HCT116 (cell line): Measurements from ENCODE around the gene TECTA. TPM values are rescaled to one million over a fixed set of nuclear protein-coding genes. Genes with fewer than 3 reads are reported as not detected.

Experiments used
- ATAC-seq: fragments of 200-7000 bp; cut with Tn5 transposase; 2 replicates; pipeline ENCODE4 v1.9.1; 2020; ENCODE audit warnings: mild to moderate bottlenecking, moderate library complexity
- BruUV-seq: library from RNA; stranded (reverse); fragments of 400-500 nt; replicated peaks from 2 replicates; lab custom pipeline; 2021; lab: Mats Ljungman, UMichigan
- CTCF ChIA-PET: fragments of 300-600 bp; sonication (Branson Sonifier 250); formaldehyde crosslinking; loops from one replicate; lab custom pipeline; 2021; ENCODE audit warnings: antibody characterized with exemption; lab: Charles Lee
- POLR2A ChIA-PET: fragments of 300-600, 350-600 bp; sonication (Branson Sonifier 250); formaldehyde crosslinking; loops from one replicate; lab custom pipeline; 2021; ENCODE audit warnings: antibody characterized with exemption; lab: Charles Lee
- RAD21 ChIA-PET, 2 experiments: fragments of 300-600 bp; sonication (Branson Sonifier 250); formaldehyde crosslinking; loops; one replicate each; lab custom pipeline; 2023; ENCODE audit warnings: low total read pairs in 2 of 2; ENCODE audit not compliant: uncharacterized antibody in 2 of 2, unreplicated experiment in 2 of 2, low non-redundant PET in 1 of 2; lab: Charles Lee
- DNase-seq: peaks from one replicate; pipeline ENCODE4 v3.0.0-alpha.2; 2010; ENCODE audit warnings: low read depth, low spot score
- H2AFZ ChIP-seq: fragments of 200-600 bp; shearing (Covaris generic), sonication (generic); 2 replicates; pipeline ENCODE4 v1.6.1; 2017; ENCODE audit warnings: low read depth, mixed run types, mixed read lengths, antibody characterized with exemption, low read length; ENCODE audit not compliant: poor library complexity, severe bottlenecking
- H3K27ac ChIP-seq: 2 replicates; pipeline ENCODE4 v1.5.1; 2012; ENCODE audit warnings: low read depth, low read length
- H3K27me3 ChIP-seq: fragments of 200-600 bp; sonication (generic); 2 replicates; pipeline ENCODE4 v1.6.1; 2016; ENCODE audit warnings: mixed run types, low read length, mixed read lengths; ENCODE audit not compliant: insufficient read depth
- H3K36me3 ChIP-seq, 2 experiments: fragments of 200-500 bp in 1 of 2; fragments of 200-600 bp in 1 of 2; sonication (Bioruptor generic) in 1 of 2; sonication (generic) in 1 of 2; 2 replicates each; pipeline versions ENCODE4 v1.5.1 to v1.6.1; 2014 to 2016; ENCODE audit warnings: low read length in 2 of 2, inconsistent platforms in 1 of 2, mixed read lengths in 1 of 2, mixed run types in 1 of 2; ENCODE audit not compliant: insufficient read depth in 2 of 2, control insufficient read depth in 1 of 2
- H3K4me1 ChIP-seq, 2 experiments: fragments of 200-600 bp in 1 of 2; sonication (generic) in 1 of 2; 2 replicates each; pipeline versions ENCODE4 v1.5.1 to v1.6.1; 2012 to 2017; ENCODE audit warnings: low read length in 2 of 2, inconsistent platforms in 1 of 2, mild to moderate bottlenecking in 1 of 2, mixed read lengths in 1 of 2, mixed run types in 1 of 2, moderate library complexity in 1 of 2; ENCODE audit not compliant: insufficient read depth in 2 of 2, control insufficient read depth in 1 of 2
- H3K4me2 ChIP-seq: fragments of 200-600 bp; sonication (generic); 2 replicates; pipeline ENCODE4 v1.6.1; 2017; ENCODE audit warnings: mixed run types, low read length, mixed read lengths
- H3K4me3 ChIP-seq, 2 experiments: fragments of 200-600 bp in 1 of 2; sonication (generic) in 1 of 2; replicated peaks in 1 of 2; 2 replicates each; pipeline ENCODE4 v1.5.1; 2011 to 2016; ENCODE audit warnings: low read length in 2 of 2, control low read depth in 1 of 2, low read depth in 1 of 2, mild to moderate bottlenecking in 1 of 2, mixed read lengths in 1 of 2, mixed run types in 1 of 2
- H3K79me2 ChIP-seq: fragments of 200-600 bp; sonication (generic); 2 replicates; pipeline ENCODE4 v1.6.1; 2017; ENCODE audit warnings: mild to moderate bottlenecking, mixed run types, low read length, moderate library complexity, mixed read lengths; ENCODE audit not compliant: insufficient read depth
- H3K9ac ChIP-seq: fragments of 200-600 bp; sonication (generic); 2 replicates; pipeline ENCODE4 v1.6.1; 2016; ENCODE audit warnings: low read length, mixed read lengths
- H3K9me2 ChIP-seq: fragments of 200-600 bp; sonication (generic), shearing (Covaris generic); 2 replicates; pipeline ENCODE4 v1.6.1; 2017; ENCODE audit warnings: mixed run types, mild to moderate bottlenecking, moderate library complexity; ENCODE audit not compliant: insufficient read depth
- H3K9me3 ChIP-seq, 2 experiments: fragments of 200-500 bp in 1 of 2; fragments of 200-600 bp in 1 of 2; sonication (Bioruptor generic) in 1 of 2; sonication (generic) in 1 of 2; 2 replicates each; pipeline ENCODE4 v1.6.1; 2014 to 2017; ENCODE audit warnings: low read length in 2 of 2, mixed read lengths in 2 of 2, inconsistent platforms in 1 of 2, low read depth in 1 of 2, mild to moderate bottlenecking in 1 of 2, mixed run types in 1 of 2, moderate library complexity in 1 of 2; ENCODE audit not compliant: control insufficient read depth in 1 of 2, insufficient read depth in 1 of 2
- H4K20me1 ChIP-seq: fragments of 200-600 bp; sonication (generic), shearing (Covaris generic); 2 replicates; pipeline ENCODE4 v1.6.1; 2017; ENCODE audit warnings: mixed run types, mild to moderate bottlenecking, moderate library complexity; ENCODE audit not compliant: insufficient read depth
- CBX3 ChIP-seq: IDR thresholded peaks from 2 replicates; pipeline ENCODE4 v1.6.1; 2012; ENCODE audit warnings: low read depth
- EGR1 ChIP-seq: IDR thresholded peaks from 2 replicates; pipeline ENCODE4 v1.6.1; 2012; ENCODE audit warnings: low read depth
- ELF1 ChIP-seq: IDR thresholded peaks from 2 replicates; pipeline ENCODE4 v1.6.1; 2012; ENCODE audit warnings: low read depth, borderline replicate concordance
- EZH2 ChIP-seq: fragments of 200-600 bp; sonication (generic); IDR thresholded peaks from 2 replicates; pipeline ENCODE4 v1.6.1; 2017; ENCODE audit warnings: antibody characterized with exemption, mixed run types
- EZH2phosphoT487 ChIP-seq: fragments of 200-600 bp; IDR thresholded peaks from 2 replicates; pipeline ENCODE4 v1.6.1; 2018; ENCODE audit warnings: antibody characterized with exemption, borderline replicate concordance
- JUND ChIP-seq: IDR thresholded peaks from 2 replicates; pipeline ENCODE4 v1.6.1; 2012
- POLR2A ChIP-seq: IDR thresholded peaks from 2 replicates; pipeline ENCODE4 v1.7.0; 2011; ENCODE audit warnings: borderline replicate concordance; ENCODE audit not compliant: insufficient read depth, insufficient read length; ENCODE audit errors: extremely low read depth
- RAD21 ChIP-seq: IDR thresholded peaks from 2 replicates; pipeline ENCODE4 v1.6.1; 2012; ENCODE audit warnings: low read depth, mild to moderate bottlenecking
- SRF ChIP-seq: IDR thresholded peaks from 2 replicates; pipeline ENCODE4 v1.6.1; 2012; ENCODE audit warnings: low read depth
- TCF7L2 ChIP-seq: IDR thresholded peaks from 2 replicates; pipeline ENCODE4 v1.7.0; 2011; ENCODE audit warnings: borderline replicate concordance, inconsistent platforms; ENCODE audit not compliant: insufficient read depth, insufficient read length; ENCODE audit errors: extremely low read depth
- ZNF274 ChIP-seq: fragments of 200-500 bp; sonication (Bioruptor generic); IDR thresholded peaks from 2 replicates; pipeline ENCODE4 v1.6.1; 2014; ENCODE audit warnings: mild to moderate bottlenecking, low read depth, low read length, inconsistent platforms
- intact Hi-C: fragments of 100-400 bp; cut with micrococcal nuclease; formaldehyde crosslinking; loops from 2 replicates; pipeline ENCODE4 v1.10.0; 2022
- total RNA-seq: library from RNA; stranded (reverse); gene quantifications from one replicate; pipeline ENCODE4 v1.2.1, GENCODE V29; 2021; ENCODE audit not compliant: unreplicated experiment
- TF ChIP-seq, protein P1 (sequence below), 3 experiments: fragments of 200-600 bp in 1 of 3; sonication (generic) in 1 of 3; IDR thresholded peaks in 2 of 3; conservative IDR thresholded peaks in 1 of 3; 2 replicates each; pipeline ENCODE4 v1.5.1; 2012 to 2017; ENCODE audit warnings: low read depth in 2 of 3, low read length in 2 of 3, antibody characterized with exemption in 1 of 3, borderline replicate concordance in 1 of 3, control low read depth in 1 of 3, mild to moderate bottlenecking in 1 of 3, mixed read lengths in 1 of 3, mixed run types in 1 of 3, moderate library complexity in 1 of 3; ENCODE audit not compliant: insufficient read depth in 1 of 3

The TECTA gene
- total RNA-seq, 1 experiment from 2014 or later = 0.81 TPM

DNA sequence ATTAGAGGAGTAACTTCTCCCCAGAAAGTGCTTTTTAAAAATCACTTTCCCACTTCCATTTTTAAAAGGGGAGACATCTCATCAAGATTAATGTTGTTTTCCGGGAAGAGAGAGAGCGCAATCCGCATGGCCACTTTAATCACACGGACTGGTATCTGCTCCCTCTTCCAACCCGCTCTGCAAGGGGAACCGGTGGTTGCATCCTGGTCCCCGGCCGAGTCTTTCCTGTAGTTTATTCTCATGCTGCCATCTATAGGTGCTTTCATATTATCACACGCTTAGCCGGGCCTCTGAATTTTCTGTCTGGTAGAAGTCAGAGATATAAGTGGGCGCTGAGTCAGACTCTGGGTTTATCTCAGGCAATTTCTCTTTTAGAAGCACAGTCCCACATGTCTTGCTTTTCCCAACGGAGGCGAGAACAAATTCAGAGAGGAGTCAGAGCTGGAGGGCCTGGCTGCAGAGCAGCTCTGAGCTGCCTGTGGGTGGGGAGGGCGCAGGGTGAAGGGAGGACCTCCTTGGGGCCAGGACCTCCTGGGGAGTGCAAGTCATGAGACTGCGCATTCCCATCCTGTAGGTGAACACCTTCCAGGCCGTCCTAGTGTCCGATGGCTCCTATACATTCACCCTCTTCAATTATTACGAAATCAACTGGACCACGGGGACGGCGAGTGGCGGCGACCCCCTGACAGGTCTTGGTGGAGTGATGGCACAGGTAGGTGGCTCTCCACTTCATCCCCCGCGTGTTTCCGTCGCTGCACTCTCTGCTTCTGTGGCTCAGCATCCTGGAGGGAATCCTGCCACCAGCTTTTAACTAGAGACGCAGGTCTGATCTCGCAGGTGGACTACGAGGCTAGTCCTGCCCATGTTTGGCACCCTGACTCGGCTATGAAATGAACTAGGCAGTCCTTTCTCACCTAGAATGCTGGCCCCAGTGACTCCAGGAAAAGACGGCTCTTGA is 11.7 kb downstream of the TECTA start:
- no TSS peak for BruUV-seq
- no peak overlapping the region for H3K4me3 ChIP-seq
- ChIA-PET RAD21 (no interaction called here), CTCF (no interaction called here), POLR2A (no interaction called here)
- H3K27me3 ChIP-seq = peaks cover 8% of the 10 kb centered on the region; the same call in 1 of the 2 replicates
- no peaks in the 10 kb centered on the region for H3K36me3 ChIP-seq
- no peaks in the 10 kb centered on the region for H3K9me2 ChIP-seq
- 0 out of 4 replicates have a peak, but pooled peaks cover 0 to 3% of the 10 kb centered on the region in 2 experiments for H3K4me1 ChIP-seq
- TF ChIP-seq RAD21 (peak; percentile 81), SRF (no peak)
- TF ChIP-seq, protein P1, sequence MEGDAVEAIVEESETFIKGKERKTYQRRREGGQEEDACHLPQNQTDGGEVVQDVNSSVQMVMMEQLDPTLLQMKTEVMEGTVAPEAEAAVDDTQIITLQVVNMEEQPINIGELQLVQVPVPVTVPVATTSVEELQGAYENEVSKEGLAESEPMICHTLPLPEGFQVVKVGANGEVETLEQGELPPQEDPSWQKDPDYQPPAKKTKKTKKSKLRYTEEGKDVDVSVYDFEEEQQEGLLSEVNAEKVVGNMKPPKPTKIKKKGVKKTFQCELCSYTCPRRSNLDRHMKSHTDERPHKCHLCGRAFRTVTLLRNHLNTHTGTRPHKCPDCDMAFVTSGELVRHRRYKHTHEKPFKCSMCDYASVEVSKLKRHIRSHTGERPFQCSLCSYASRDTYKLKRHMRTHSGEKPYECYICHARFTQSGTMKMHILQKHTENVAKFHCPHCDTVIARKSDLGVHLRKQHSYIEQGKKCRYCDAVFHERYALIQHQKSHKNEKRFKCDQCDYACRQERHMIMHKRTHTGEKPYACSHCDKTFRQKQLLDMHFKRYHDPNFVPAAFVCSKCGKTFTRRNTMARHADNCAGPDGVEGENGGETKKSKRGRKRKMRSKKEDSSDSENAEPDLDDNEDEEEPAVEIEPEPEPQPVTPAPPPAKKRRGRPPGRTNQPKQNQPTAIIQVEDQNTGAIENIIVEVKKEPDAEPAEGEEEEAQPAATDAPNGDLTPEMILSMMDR (IDR thresholded peaks at IDR 0.05 in 2 of 3, conservative IDR thresholded peaks at IDR 0.05 in 1 of 3; ENCODE audit: borderline replicate concordance in 1 of 3, insufficient read depth in 1 of 3, low read depth in 2 of 3, low read length in 2 of 3) = peak; percentile 43 to 70 (median 67)
- no peak overlapping the region for H3K4me2 ChIP-seq
- DNase-seq (peak; percentile 35), ATAC-seq (peak; percentile 98)
- H3K27ac ChIP-seq = no peak overlapping the region
- H3K9me3 ChIP-seq = no peaks in the 10 kb centered on the region
- no peak overlapping the region for H2AFZ ChIP-seq
- no peaks in the 10 kb centered on the region for H4K20me1 ChIP-seq
- no peak overlapping the region for H3K9ac ChIP-seq
- no peaks in the 10 kb centered on the region for H3K79me2 ChIP-seq
- intact Hi-C loops = loop anchor here (5.0 to 10.0 kb wide), 3 partner anchors 428 to 600 kb away; partner anchors contain the start of gene GRIK4

DNA sequence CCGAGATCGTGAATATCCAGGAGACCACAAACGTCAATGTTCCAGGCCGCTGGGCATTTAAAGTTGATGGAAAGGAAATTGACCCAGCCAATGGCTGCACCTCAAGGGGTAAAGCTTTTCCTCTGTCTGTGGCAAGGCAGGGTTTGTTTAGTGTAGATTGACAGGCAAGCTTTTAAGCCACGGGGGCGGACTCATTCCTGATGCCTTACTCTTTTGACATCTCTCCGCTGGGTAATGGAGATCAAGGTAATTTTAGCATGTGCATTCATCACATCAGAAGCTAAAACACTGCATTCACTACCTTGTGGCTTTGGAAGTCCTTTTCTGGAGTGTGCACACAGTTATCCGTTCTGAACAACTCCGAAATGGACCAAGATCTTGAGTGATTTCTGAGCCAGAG is 12.6 kb downstream of the TECTA start:
- Histone ChIP-seq H3K27me3 (peaks cover 8% of the 10 kb centered on the region; the same call in 1 of the 2 replicates), H3K4me1 (0 out of 4 replicates have a peak, but pooled peaks cover 0 to 3% of the 10 kb centered on the region in 2 experiments), H3K4me3 (no peak overlapping the region), H3K4me2 (no peak overlapping the region), H3K9me3 (no peaks in the 10 kb centered on the region), H3K36me3 (no peaks in the 10 kb centered on the region), H2AFZ (no peak overlapping the region), H3K27ac (no peak overlapping the region), H3K9me2 (no peaks in the 10 kb centered on the region), H3K79me2 (no peaks in the 10 kb centered on the region), H3K9ac (no peak overlapping the region), H4K20me1 (no peaks in the 10 kb centered on the region)
- POLR2A ChIA-PET = no interaction called here
- ATAC-seq (no peak), DNase-seq (no peak)
- RAD21 ChIA-PET = no interaction called here
- TF ChIP-seq EZH2phosphoT487 (no peak), CBX3 (no peak), ELF1 (no peak), ZNF274 (no peak), POLR2A (no peak), JUND (no peak), EGR1 (no peak), EZH2 (no peak), TCF7L2 (no peak)
- TF ChIP-seq, protein P1 (IDR thresholded peaks at IDR 0.05 in 2 of 3, conservative IDR thresholded peaks at IDR 0.05 in 1 of 3; ENCODE audit: borderline replicate concordance in 1 of 3, insufficient read depth in 1 of 3, low read depth in 2 of 3, low read length in 2 of 3) = no peak
- CTCF ChIA-PET = no interaction called here
- intact Hi-C loops = loop anchor here (5.0 to 10.0 kb wide), 3 partner anchors 429 to 601 kb away; partner anchors contain the start of gene GRIK4
- BruUV-seq = no TSS peak
